C4-2B (cell line): ENCODE data around the gene GCH1.

Source experiments
- H3K27ac ChIP-seq: fragments of 450-650 bp; 2 replicates; pipeline ENCODE4 v1.5.1; 2017
- CTCF ChIP-seq: fragments of 450-650 bp; conservative IDR thresholded peaks from 2 replicates; pipeline ENCODE4 v1.5.1; 2017; ENCODE audit warnings: mild to moderate bottlenecking
- ZFX ChIP-seq: fragments of 450-650 bp; IDR thresholded peaks from 2 replicates; pipeline ENCODE4 v1.6.1; 2017

Gene GCH1

DNA sequence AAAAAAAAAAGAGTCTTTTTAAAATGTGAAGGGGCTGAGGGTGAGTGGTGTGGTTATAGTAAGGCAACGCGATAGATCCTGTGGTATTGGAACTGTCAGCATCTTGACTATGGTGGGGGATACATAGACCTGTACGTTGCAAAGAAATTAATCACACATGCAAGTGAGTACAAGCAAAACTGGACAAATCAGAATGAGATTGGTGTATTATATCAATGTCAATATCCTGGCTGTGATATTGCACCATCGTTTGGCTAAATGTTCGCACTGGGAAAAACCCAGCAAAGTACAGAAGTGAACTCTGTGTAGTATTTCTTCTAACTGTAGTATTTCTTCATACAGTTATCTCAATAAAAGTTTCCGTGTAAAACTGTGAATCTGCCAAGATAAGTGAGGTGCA, 67.9 kb downstream of the GCH1 start:
- TF ChIP-seq CTCF (no peak), ZFX (no peak)
- H3K27ac ChIP-seq, result no peak overlapping the region

GRCh38 chr14:54834081-54834480, 68.5 kb downstream of the GCH1 start:
- H3K27ac ChIP-seq, result no peak overlapping the region
- TF ChIP-seq ZFX, result no peak
- no peak for TF ChIP-seq CTCF

DNA sequence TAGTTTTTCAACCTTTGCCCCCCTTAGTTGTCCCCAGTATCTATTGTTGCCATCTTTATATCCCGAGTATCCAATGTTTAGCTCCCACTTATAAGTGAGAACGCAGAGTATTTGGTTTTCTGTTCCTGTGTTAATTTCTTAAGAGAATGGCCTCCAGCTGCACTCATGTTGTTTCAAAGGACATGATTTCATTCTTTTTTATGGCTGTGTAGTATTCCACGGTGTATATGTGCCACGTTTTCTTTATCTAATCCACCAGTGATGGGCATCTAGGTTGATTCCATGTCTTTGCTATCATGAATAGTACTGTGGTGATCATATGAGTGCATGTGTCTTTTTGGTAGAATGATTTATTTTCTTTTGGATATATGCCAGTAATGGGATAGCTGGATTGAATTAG, 72.0 kb downstream of the GCH1 start:
- TF ChIP-seq CTCF (no peak), ZFX (no peak)

GRCh38 chr14:54829486-54830224, 73.0 kb downstream of the GCH1 start:
- H3K27ac ChIP-seq, result no peak overlapping the region
- TF ChIP-seq ZFX (no peak), CTCF (no peak)

More for the DNA sequence above, 72.0 kb downstream of the GCH1 start:
- H3K27ac ChIP-seq, result no peak overlapping the region

DNA sequence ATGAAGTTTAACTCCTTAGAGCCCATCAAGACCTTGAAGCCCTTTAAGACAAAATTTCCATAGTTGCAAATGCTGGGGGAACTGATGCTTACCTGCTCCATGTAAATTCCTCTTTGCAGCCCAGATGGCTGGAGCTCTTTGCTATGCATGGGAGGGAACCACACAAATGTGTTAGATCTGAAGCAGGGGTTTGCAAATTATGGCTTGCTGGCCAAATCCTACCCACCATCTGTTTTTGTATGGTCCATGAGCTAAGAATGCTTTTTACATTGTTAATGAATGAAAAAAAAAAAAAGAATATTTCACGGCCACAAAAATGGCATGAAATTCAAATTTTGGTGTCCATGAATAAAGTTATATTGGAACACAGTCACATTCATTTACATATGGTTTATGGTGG, 74.6 kb downstream of the GCH1 start:
- no peak for TF ChIP-seq ZFX
- TF ChIP-seq CTCF, result no peak
- no peak overlapping the region for H3K27ac ChIP-seq

DNA sequence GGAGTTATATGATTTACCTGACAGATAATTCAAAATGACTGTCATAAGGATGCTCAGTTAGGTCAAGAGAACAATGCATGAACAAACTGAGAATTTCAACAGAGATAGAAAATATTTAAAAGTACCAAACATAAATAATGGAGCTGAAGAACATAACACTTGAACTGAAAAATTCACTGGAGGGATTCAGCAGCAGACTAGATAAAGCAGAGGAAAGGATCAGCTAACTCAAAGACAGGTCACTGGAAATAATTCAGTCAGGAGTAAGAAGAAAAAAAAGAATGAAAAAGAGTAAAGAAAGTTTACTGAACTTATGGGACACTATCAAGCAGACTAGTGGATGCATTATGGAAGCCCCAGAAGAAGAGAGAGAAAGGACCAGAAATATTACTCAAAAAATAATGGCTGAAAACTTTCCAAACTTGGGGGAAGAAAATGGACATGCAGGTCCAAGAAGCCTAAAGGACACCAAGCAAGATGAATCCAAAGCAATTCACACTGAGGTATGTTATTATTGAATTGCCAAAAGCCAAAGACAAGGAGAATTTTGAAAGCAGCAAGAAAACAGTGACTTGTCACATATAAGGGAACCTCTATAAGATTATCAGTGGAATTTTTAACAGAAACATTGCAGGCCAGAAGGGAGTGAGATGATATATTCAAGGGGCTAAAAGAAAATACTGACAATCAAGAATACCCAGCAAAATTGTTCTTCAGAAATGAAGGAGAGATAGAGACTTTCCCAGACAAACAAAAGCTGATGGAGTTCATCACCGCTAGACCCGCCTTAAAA, 78.7 kb downstream of the GCH1 start:
- TF ChIP-seq ZFX (no peak), CTCF (no peak)

DNA sequence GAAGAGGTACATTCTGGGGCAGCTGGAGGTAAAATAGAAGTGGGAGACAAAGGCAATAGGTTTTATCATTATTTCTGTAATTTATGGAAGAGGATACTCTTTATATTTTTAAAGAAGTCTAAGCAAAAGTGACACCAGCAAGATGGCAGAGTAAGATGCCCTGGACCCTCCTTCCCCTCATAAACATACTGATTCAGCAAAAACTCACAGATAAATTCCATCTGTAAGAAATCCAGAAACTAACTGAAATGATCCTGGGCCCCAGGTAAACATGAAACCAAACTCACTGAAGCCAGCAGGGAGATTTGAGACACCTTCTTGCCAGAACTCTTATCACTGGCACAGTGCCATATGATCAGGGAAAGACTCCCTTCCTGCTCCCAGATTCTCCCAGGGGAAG, 79.9 kb downstream of the GCH1 start:
- no peak for TF ChIP-seq CTCF
- TF ChIP-seq ZFX, result no peak
- H3K27ac ChIP-seq, result no peak overlapping the region

More for the DNA sequence above, 78.7 kb downstream of the GCH1 start:
- no peak overlapping the region for H3K27ac ChIP-seq
